Stimulated activated CD4-positive, alpha-beta T cell treated with anti-CD3 and anti-CD28 coated beads, Interleukin-4, amount 100 ng/mL, for 4 hours (primary cell): ENCODE data around the gene INSYN1.
"Not testable (repeated sequence)": the region's sequence is repeated elsewhere in the genome, so short reads cannot be mapped to it uniquely, and the experiment has no call there.

Experiments
- DNase-seq, 2 experiments: peaks; one replicate each; pipeline ENCODE4 v3.0.0-alpha.2; 2020

The INSYN1 gene

GRCh38 chr15:73748730-73749129 is 4.4 kb downstream of the INSYN1 start:
- DNase-seq = no peak

- no peak for DNase-seq
Measured at GRCh38 chr15:73747847-73748590, 5.1 kb downstream of the INSYN1 start.

GRCh38 chr15:73746883-73747282 is 6.3 kb downstream of the INSYN1 start:
- no peak for DNase-seq

GRCh38 chr15:73746261-73746660 is 6.9 kb downstream of the INSYN1 start:
- no peak for DNase-seq

GRCh38 chr15:73745073-73745472 is 8.1 kb downstream of the INSYN1 start:
- no peak for DNase-seq

- DNase-seq = no peak
Measured at GRCh38 chr15:73744293-73744692, 8.9 kb downstream of the INSYN1 start.

- DNase-seq = no peak
Measured at GRCh38 chr15:73741321-73741836, 11.8 kb downstream of the INSYN1 start.

- DNase-seq = no peak
Measured at GRCh38 chr15:73740152-73741048, 12.8 kb downstream of the INSYN1 start.

GRCh38 chr15:73737535-73737934 is 15.6 kb downstream of the INSYN1 start:
- DNase-seq = no peak

- no peak for DNase-seq
Measured at GRCh38 chr15:73732930-73733329, 20.2 kb downstream of the INSYN1 start.

GRCh38 chr15:73732051-73732450 is 21.1 kb downstream of the INSYN1 start:
- not testable (repeated sequence) for DNase-seq

- DNase-seq = no peak
Measured at GRCh38 chr15:73727330-73727976, 25.7 kb downstream of the INSYN1 start.

GRCh38 chr15:73724212-73724611 is 28.9 kb downstream of the INSYN1 start:
- no peak for DNase-seq

- no peak for DNase-seq
Measured at GRCh38 chr15:73723191-73723590, 30.0 kb downstream of the INSYN1 start.

- DNase-seq = no peak
Measured at GRCh38 chr15:73722425-73722824, 30.7 kb downstream of the INSYN1 start.

GRCh38 chr15:73718694-73719093 is 34.5 kb downstream of the INSYN1 start:
- no peak for DNase-seq

GRCh38 chr15:73717802-73718201 is 35.3 kb downstream of the INSYN1 start:
- DNase-seq = no peak

- no peak for DNase-seq
Measured at GRCh38 chr15:73717206-73717605, 35.9 kb downstream of the INSYN1 start.

GRCh38 chr15:73716417-73716816 is 36.7 kb downstream of the INSYN1 start:
- no peak for DNase-seq

- DNase-seq = no peak
Measured at GRCh38 chr15:73715417-73715816, 37.7 kb downstream of the INSYN1 start.

- no peak for DNase-seq
Measured at GRCh38 chr15:73714695-73715301, 38.4 kb downstream of the INSYN1 start.

GRCh38 chr15:73712107-73712506 is 41.0 kb downstream of the INSYN1 start:
- DNase-seq = no peak

- no peak for DNase-seq
Measured at GRCh38 chr15:73711526-73711925, 41.6 kb downstream of the INSYN1 start.
